GM21737 (cell line): ENCODE measurements around the gene SLC25A42.
A peak's percentile ranks its signal among the peaks of the same experiment; 100 is the strongest.
"Not testable (repeated sequence)": the region's sequence is repeated elsewhere in the genome, so short reads cannot be mapped to it uniquely, and the experiment has no call there.

Experiments used
- ATAC-seq: cut with Tn5 transposase; IDR thresholded peaks from one replicate; pipeline ENCODE4 v1.9.1; 2021; ENCODE audit warnings: mild to moderate bottlenecking, moderate library complexity; ENCODE audit not compliant: unreplicated experiment

Gene SLC25A42

GRCh38 chr19:19063183-19064097 is at the start of gene SLC25A42:
TSS of gene SLC25A42 (plus strand) at chr19:19063994. CDS start at chr19:19096125, 32,131 bp downstream.
- peak; percentile 87 for ATAC-seq

DNA sequence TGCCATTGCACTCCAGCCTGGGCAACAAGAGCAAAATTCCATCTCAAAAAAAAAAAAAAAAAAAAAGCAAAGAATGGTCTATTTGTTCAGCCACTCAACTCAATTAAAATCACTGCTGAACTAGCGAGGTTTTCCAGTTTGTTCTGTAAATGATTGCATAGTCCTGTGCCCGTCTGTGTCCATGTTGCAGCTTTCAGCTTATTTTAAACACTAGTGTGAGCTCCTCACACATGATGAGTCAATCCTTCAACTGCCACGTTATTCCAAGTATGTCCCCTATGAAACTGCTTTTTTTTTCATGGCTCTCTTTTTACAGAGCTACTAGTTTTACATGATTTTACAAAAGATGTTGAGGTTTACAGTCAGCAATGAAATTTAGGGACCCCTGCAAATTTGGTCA is 42.7 kb upstream of the SLC25A42 start:
- ATAC-seq = no peak

DNA sequence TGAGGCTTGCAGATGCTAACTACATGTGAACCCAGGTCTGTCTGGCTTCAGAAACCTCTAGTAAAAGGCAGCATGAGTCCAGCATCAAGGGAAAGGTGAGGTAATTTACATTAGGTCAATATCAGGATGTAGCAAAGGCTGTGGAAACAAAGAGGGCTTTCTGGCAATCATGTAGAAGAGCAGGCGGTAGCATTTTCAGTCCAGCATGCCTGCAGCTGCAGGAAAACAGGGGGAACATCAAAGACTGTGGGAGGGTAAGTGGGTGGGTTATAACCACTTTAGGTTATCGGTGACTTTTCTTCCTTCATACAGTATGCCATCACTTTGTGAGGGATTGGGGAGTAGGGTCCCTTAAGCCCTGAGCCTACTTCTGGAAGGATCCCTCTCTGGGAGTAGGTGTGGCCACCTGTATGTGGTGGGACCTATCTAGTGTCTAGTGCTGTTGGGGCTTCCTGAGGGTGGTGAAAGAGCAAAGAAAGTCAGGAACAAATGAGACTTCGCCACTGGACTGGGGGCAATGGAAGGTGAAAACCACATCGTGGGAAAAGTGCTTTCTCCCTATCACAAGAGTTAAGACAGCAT is 41.3 kb upstream of the SLC25A42 start:
- ATAC-seq = no peak

- not testable (repeated sequence) for ATAC-seq
These were observed 40.4 kb upstream of the SLC25A42 start for GRCh38 chr19:19023376-19023775.

DNA sequence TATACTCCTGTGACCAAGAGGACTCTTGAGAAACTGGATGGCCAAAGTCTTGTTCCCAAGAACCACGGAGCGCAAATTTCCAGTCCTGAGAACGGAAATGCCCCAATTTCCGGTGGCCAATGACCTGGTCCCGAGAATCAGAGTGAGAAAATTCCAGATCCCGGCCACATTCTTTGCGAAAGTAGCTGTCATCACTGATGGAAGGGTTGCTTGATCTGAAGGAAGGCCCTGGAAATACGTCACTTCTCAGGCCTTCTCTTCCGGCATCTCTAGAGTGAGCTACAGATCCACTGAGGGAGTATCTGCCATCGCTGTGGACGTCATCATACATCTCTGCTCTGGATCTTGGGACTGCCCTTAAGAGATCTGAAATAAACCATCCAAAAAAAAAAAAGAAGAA is 37.9 kb upstream of the SLC25A42 start:
- no peak for ATAC-seq

GRCh38 chr19:19026299-19026971 is 37.4 kb upstream of the SLC25A42 start:
- ATAC-seq = no peak

DNA sequence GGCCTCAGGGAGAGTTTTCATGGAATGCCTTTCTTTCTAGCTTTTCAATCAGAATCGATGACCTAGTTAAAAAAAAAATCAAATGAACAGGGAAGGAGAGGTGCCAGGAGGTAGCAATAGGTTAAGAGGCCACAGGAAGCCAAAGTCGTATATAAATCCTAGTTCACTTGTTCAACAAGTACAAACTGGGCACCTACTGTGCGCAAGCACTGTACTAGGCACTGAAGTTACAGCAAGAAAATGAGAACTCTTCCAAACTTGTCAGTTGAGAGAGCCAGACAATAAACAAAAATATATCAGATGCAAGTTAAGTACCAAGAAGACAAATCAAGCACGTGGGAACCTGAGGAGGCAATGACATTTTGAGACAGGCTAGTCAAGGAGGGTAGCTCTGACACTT is 36.6 kb upstream of the SLC25A42 start:
- no peak for ATAC-seq

- no peak for ATAC-seq
These were observed 35.3 kb upstream of the SLC25A42 start for GRCh38 chr19:19028526-19028925.

DNA sequence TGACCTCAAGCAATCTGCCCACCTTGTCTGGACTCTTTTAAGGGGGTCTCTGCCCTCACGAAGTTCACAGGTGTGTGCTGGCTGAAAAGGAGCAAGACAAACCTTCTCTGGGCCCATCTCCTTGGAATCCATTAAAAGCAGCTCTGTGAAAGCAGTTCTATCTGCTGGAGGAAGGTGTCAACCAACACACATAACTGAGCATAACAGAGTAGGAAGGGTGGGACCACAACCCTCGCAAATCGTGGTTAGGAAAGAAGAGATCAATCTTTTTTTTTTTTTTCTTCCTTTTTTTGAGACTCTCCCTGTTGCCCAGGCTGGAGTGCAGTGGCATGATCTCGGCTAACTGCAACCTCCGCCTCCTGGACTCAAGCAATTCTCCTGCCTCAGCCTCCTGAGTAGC is 31.9 kb upstream of the SLC25A42 start:
- no peak for ATAC-seq

- ATAC-seq = peak; percentile 44
These were observed 31.2 kb upstream of the SLC25A42 start for GRCh38 chr19:19032420-19033175.

- no peak for ATAC-seq
These were observed 30.7 kb upstream of the SLC25A42 start for GRCh38 chr19:19033176-19033425.

GRCh38 chr19:19033426-19034203 is 30.2 kb upstream of the SLC25A42 start, which contains the start of the genes ARMC6 and SUGP2:
TSS of gene ARMC6 (plus strand) at chr19:19033603. CDS start at chr19:19034210, 607 bp downstream.
TSS of gene SUGP2 (minus strand) at chr19:19033517. CDS start at chr19:19031071, 2,446 bp downstream.
- ATAC-seq = peak; percentile 59

DNA sequence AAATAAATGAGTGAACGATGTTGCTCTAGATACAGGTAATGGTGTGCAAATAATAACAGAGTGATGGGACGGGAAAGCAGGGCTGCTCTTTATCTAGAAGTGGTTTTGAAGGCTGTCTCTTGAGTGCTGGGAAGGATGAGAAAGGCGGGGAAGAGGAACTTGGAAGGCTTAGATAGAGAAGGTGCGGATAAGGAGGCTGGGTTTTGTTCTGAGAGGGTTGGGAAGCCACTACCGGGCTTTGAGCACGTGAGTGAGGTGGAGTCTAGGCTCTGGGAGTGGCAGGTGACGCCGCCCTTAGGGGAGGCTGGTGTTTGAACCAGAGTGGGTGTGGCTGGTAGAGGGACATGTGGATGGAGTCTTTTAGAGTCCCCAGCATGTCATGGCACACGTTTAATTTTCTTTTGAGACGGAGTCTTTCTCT is 29.6 kb upstream of the SLC25A42 start:
- ATAC-seq = peak; percentile 37

DNA sequence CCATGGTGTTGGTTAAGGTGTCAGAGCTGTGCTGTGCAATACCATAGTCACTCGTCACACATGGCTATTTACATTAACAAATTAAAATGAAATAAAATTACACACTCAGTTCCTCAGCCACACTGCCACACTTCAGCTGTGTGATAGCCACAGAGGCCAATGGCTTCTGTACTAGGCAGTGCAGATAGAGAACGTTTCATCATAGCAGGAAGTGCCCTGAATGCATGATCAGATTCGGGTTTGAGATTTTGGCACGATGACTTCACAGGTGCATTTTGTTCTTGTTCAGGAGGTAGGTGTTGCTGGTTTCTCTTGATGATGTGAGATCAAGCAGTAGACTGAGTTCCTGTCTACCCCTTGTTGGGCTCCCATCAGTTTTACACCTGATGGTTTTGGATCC is 23.9 kb upstream of the SLC25A42 start:
- ATAC-seq = no peak

DNA sequence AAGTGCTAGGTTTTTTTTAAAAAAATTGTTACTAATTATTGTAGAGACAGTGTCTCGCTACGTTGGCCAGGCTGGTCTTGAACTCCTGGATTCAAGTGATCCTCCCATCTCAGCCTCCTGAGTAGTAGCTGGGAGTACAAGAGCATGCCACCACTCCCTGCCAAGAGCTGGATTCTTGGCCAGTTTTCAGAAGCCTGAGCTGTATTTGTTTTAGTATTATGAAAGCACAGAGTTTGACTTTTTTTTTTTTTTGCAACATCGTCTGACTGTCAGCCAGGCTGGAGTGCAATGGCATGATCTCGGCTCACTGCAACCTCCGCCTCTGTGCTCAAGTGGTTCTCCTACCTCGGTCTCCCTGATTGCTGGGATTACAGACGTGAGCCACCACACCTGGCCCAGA is 23.4 kb upstream of the SLC25A42 start:
- no peak for ATAC-seq

GRCh38 chr19:19042732-19043280 is 21.0 kb upstream of the SLC25A42 start:
- no peak for ATAC-seq

DNA sequence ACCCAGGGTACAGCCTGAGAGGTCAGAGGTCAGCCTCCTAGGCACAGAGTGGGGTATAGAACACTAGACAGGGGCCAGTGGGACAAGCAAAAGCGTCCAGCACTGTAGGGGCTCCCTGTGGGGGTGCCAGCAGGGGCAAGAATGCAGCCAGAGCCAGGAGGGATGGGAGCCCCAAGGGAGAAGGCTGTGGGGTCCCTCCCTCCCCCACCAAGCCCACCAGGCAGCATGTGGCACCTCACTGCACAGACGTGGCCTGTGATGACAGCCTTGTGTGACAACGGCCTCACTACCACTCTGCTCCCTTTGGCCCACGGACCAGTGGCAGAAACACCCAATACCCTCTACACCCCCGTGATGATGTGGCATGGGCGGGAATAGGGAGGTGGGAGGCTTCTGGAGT is 20.3 kb upstream of the SLC25A42 start:
- ATAC-seq = no peak

GRCh38 chr19:19043881-19044280 is 19.9 kb upstream of the SLC25A42 start:
- ATAC-seq = no peak

DNA sequence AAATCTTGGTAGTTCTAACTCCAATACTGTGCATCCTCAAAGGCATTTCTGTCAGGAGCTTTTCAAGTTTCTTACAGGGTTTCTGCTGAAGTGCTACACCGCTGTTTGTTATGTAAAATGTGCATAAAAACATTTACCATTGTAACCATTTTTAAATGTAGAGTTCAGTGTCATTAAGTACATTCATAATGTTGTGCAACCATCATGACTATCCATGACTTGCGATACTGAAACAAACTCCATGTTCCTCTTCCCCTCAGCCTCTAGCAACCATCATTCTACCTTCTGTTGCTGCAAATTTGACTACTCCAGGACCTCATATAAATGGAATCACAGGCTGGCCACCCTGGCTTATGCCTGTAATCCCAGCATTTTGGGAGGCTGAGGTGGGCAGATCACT is 14.4 kb upstream of the SLC25A42 start:
- ATAC-seq = no peak

DNA sequence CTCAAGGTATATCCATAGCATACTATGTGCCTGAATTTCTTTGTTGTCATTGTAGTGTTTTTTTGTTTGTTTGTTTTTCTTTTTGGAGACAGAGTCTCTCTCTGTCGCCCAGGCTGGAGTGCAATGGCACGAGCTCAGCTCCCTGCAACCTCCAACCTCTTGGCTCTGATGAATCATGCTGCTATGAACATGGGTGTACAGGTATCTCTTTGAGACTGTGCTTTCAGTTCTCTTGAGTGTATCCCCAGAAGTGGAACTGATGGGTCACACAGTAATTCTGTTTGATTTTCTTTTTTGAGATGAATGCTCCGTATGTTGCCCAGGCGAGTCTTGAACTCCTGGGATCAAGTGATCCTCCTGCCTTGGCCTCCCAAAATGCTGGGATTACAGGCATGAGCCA is 13.7 kb upstream of the SLC25A42 start:
- ATAC-seq = no peak
